Astrocyte (in vitro differentiated cells and primary cell): Measurements from ENCODE around the gene ING3. TPM values are rescaled to one million over a fixed set of nuclear protein-coding genes. Genes with fewer than 3 reads are reported as not detected.
"Not testable (repeated sequence)": the region's sequence is repeated elsewhere in the genome, so short reads cannot be mapped to it uniquely, and the experiment has no call there.

Source experiments
- DNase-seq: peaks from one replicate; pipeline ENCODE4 v3.0.0-alpha.2; 2010; ENCODE audit warnings: low read depth
- FAIRE-seq: peaks from 2 replicates; lab custom pipeline; 2011; peaks lifted over from hg19 to GRCh38; lab: Jason Lieb, UNC
- H2AFZ ChIP-seq: 2 replicates; pipeline ENCODE4 v1.6.0; 2012; ENCODE audit warnings: low read depth, low read length, inconsistent platforms
- H3K27ac ChIP-seq: 2 replicates; pipeline ENCODE4 v1.5.1; 2011; ENCODE audit warnings: low read depth, low read length, inconsistent platforms
- H3K27me3 ChIP-seq: 2 replicates; pipeline ENCODE4 v1.6.0; 2011; ENCODE audit warnings: low read length, inconsistent platforms; ENCODE audit not compliant: insufficient read depth
- H3K36me3 ChIP-seq: 2 replicates; pipeline ENCODE4 v1.5.1; 2011; ENCODE audit warnings: low read length, inconsistent platforms; ENCODE audit not compliant: insufficient read depth
- H3K4me1 ChIP-seq: 2 replicates; pipeline ENCODE4 v1.5.1; 2011; ENCODE audit warnings: low read length, inconsistent platforms; ENCODE audit not compliant: insufficient read depth
- H3K4me2 ChIP-seq: 2 replicates; pipeline ENCODE4 v1.6.0; 2012; ENCODE audit warnings: low read length, inconsistent platforms
- H3K4me3 ChIP-seq: 2 replicates; pipeline ENCODE4 v1.5.1; 2011; ENCODE audit warnings: low read depth, mild to moderate bottlenecking, low read length, inconsistent platforms; ENCODE audit not compliant: insufficient read depth
- H3K79me2 ChIP-seq: 2 replicates; pipeline ENCODE4 v1.6.0; 2012; ENCODE audit warnings: mild to moderate bottlenecking, low read length, inconsistent platforms; ENCODE audit not compliant: insufficient read depth
- H3K9ac ChIP-seq: 2 replicates; pipeline ENCODE4 v1.6.0; 2012; ENCODE audit warnings: mild to moderate bottlenecking, low read length, inconsistent platforms
- H3K9me3 ChIP-seq: 2 replicates; pipeline ENCODE4 v1.5.1; 2012; ENCODE audit warnings: low read depth, mild to moderate bottlenecking, low read length, inconsistent platforms; ENCODE audit not compliant: insufficient read depth
- H4K20me1 ChIP-seq: 2 replicates; pipeline ENCODE4 v1.6.0; 2012; ENCODE audit warnings: low read length, inconsistent platforms; ENCODE audit not compliant: insufficient read depth
- H3K27ac Mint-ChIP-seq: one replicate; pipeline ENCODE4 v1.8.0; 2021; ENCODE audit warnings: mild to moderate bottlenecking, mixed read lengths; ENCODE audit not compliant: unreplicated experiment
- H3K27me3 Mint-ChIP-seq: one replicate; pipeline ENCODE4 v1.8.0; 2021; ENCODE audit warnings: low read depth, mixed read lengths; ENCODE audit not compliant: unreplicated experiment
- H3K36me3 Mint-ChIP-seq: one replicate; pipeline ENCODE4 v1.8.0; 2021; ENCODE audit warnings: low read depth, mixed read lengths; ENCODE audit not compliant: unreplicated experiment
- H3K4me1 Mint-ChIP-seq: one replicate; pipeline ENCODE4 v1.8.0; 2021; ENCODE audit warnings: low read depth, mixed read lengths; ENCODE audit not compliant: unreplicated experiment
- H3K4me3 Mint-ChIP-seq: one replicate; pipeline ENCODE4 v1.8.0; 2021; ENCODE audit warnings: mild to moderate bottlenecking, moderate library complexity, mixed read lengths; ENCODE audit not compliant: unreplicated experiment
- H3K9me3 Mint-ChIP-seq: one replicate; pipeline ENCODE4 v1.8.0; 2021; ENCODE audit warnings: mild to moderate bottlenecking, mixed read lengths; ENCODE audit not compliant: unreplicated experiment
- CTCF ChIP-seq: IDR thresholded peaks from 2 replicates; pipeline ENCODE4 v1.5.1; 2011; ENCODE audit warnings: low read depth, mild to moderate bottlenecking, inconsistent platforms, low read length, moderate library complexity; ENCODE audit not compliant: insufficient read depth
- EZH2 ChIP-seq: IDR thresholded peaks from 2 replicates; pipeline ENCODE4 v1.6.1; 2012; ENCODE audit warnings: mild to moderate bottlenecking, low read length, inconsistent platforms; ENCODE audit not compliant: insufficient read depth
- total RNA-seq: library from RNA; stranded (reverse); gene quantifications from 2 replicates; pipeline ENCODE4 v1.2.1, GENCODE V29; 2021

The ING3 gene
- total RNA-seq, 1 donor from 2014 or later: 8.6 TPM

- Histone ChIP-seq H3K36me3 (no peaks in the 10 kb centered on the region), H3K4me2 (peak overlapping the region; percentile 68), H4K20me1 (no peaks in the 10 kb centered on the region), H3K9ac (peak overlapping the region; percentile 41), H2AFZ (no peak overlapping the region), H3K79me2 (no peaks in the 10 kb centered on the region), H3K9me3 (no peaks in the 10 kb centered on the region), H3K4me3 (no peak overlapping the region), H3K4me1 (peaks cover 13% of the 10 kb centered on the region), H3K27me3 (no peaks in the 10 kb centered on the region), H3K27ac (peak overlapping the region; percentile 77)
- no peaks in the 10 kb centered on the region for H3K36me3 Mint-ChIP-seq
- no peak for TF ChIP-seq EZH2
- no peak for TF ChIP-seq CTCF
- FAIRE-seq (no peak), DNase-seq (peak; percentile 76)
- no peak overlapping the region for H3K4me3 Mint-ChIP-seq
- no peak overlapping the region for H3K27ac Mint-ChIP-seq
- H3K9me3 Mint-ChIP-seq: no peaks in the 10 kb centered on the region
- H3K4me1 Mint-ChIP-seq: peaks cover 51% of the 10 kb centered on the region
- H3K27me3 Mint-ChIP-seq: no peaks in the 10 kb centered on the region
Measured at GRCh38 chr7:121002757-121003200, 52.2 kb downstream of the ING3 start.

GRCh38 chr7:121003986-121004685 lies 53.6 kb downstream of the ING3 start:
- H3K4me3 ChIP-seq: no peak overlapping the region
- H3K27ac Mint-ChIP-seq: no peak overlapping the region
- no peaks in the 10 kb centered on the region for H3K9me3 ChIP-seq
- no peaks in the 10 kb centered on the region for H3K36me3 ChIP-seq
- peaks cover 48% of the 10 kb centered on the region for H3K4me1 Mint-ChIP-seq
- H3K4me2 ChIP-seq: no peak overlapping the region
- FAIRE-seq (no peak), DNase-seq (no peak)
- H3K36me3 Mint-ChIP-seq: no peaks in the 10 kb centered on the region
- H3K9me3 Mint-ChIP-seq: no peaks in the 10 kb centered on the region
- H3K27me3 ChIP-seq: no peaks in the 10 kb centered on the region
- no peak overlapping the region for H3K27ac ChIP-seq
- H3K27me3 Mint-ChIP-seq: no peaks in the 10 kb centered on the region
- no peak overlapping the region for H3K4me3 Mint-ChIP-seq
- H3K4me1 ChIP-seq: peaks cover 13% of the 10 kb centered on the region
- no peaks in the 10 kb centered on the region for H4K20me1 ChIP-seq
- no peak overlapping the region for H2AFZ ChIP-seq
- H3K9ac ChIP-seq: no peak overlapping the region
- TF ChIP-seq CTCF: no peak
- no peaks in the 10 kb centered on the region for H3K79me2 ChIP-seq

GRCh38 chr7:121005058-121005457 lies 54.5 kb downstream of the ING3 start:
- DNase-seq, H3K27ac Mint-ChIP-seq, H3K79me2 ChIP-seq, H3K9ac ChIP-seq, H3K36me3 Mint-ChIP-seq, H3K4me3 ChIP-seq, H3K27me3 ChIP-seq, H3K9me3 Mint-ChIP-seq, H3K4me2 ChIP-seq, H4K20me1 ChIP-seq, H3K36me3 ChIP-seq, FAIRE-seq, H3K27me3 Mint-ChIP-seq, H3K4me3 Mint-ChIP-seq, H3K9me3 ChIP-seq, H2AFZ ChIP-seq, H3K27ac ChIP-seq: not testable (repeated sequence)
- peaks cover 13% of the 10 kb centered on the region for H3K4me1 ChIP-seq
- H3K4me1 Mint-ChIP-seq: peaks cover 42% of the 10 kb centered on the region
